ENCODE measurements around the gene RNF224.
A peak's percentile ranks its signal among the peaks of the same experiment; 100 is the strongest.
"Not testable (repeated sequence)": the region's sequence is repeated elsewhere in the genome, so short reads cannot be mapped to it uniquely, and the experiment has no call there.

The RNF224 gene

DNA sequence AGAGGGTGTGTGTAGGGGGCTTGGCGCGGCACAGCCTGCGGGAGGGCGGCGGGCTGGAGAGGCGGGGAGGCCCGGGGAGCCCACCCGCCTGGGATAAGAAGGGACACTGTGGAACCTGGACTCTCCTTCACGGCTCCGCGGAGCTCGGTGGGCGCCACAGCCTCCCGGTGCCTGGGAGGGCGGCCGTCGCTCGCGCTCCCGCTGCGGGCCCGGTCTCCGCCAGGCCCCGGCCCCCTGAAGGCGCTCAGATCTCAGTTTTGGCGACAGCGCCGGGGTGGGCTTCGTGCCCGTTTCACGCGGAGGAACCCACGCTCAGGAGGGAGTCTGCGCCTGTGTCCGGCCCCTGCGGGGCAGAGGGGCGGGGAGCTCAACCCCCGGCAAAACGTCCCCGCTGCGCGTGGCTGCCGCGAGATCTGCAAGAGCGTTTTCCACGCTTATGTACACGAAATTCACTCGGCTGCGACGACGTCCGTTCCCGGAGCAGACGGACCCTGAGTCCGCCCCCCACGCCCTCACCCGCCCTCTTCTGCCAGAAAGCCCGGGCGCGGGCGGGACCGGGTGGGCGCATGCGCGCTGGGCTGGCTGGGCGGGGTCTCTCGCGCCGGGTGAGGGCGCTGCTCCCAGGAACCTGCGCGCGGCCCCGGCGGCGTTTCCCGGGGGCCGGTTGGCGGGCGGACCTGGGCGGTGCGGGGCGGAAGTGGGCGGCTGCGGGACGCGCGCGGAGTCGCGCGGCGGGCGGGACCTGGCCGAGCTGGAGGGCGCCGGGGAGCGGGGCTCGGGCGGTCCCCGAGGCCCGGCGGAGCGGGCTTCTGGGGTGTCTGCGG is 27.5 kb downstream of the RNF224 start, which contains the start of gene NELFB:
Gene NELFB (plus strand): TSS at position 704 of the 824 bp plus-strand sequence.
- DNase-seq (ENCODE audit: low read depth): peak; percentile 98

- DNase-seq (ENCODE audit: low read depth): no peak
Measured at GRCh38 chr9:137255448-137256114, 28.3 kb downstream of the RNF224 start.

GRCh38 chr9:137256362-137256761 is 29.1 kb downstream of the RNF224 start:
- DNase-seq (ENCODE audit: low read depth): no peak

DNA sequence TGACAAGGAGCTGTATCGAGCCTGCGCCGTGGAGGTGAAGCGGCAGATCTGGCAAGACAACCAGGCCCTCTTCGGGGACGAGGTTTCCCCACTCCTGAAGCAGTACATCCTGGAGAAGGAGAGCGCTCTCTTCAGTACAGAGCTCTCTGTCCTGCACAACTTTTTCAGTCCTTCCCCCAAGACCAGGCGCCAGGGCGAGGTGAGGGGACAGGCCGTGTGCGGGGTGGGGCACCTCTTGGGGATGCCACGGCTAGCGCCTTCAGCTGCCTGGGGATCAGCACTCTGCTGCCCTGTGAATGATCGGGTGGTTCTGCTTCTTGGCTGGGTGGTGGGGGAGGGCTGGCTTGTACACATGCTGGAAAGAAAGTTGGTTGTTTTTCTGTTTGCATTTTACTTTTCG is 29.6 kb downstream of the RNF224 start:
- no peak for DNase-seq (ENCODE audit: low read depth)

GRCh38 chr9:137262173-137262908 is 35.0 kb downstream of the RNF224 start:
- DNase-seq (ENCODE audit: low read depth): not testable (repeated sequence)

GRCh38 chr9:137262909-137263285 is 35.6 kb downstream of the RNF224 start:
- no peak for DNase-seq (ENCODE audit: low read depth)

DNA sequence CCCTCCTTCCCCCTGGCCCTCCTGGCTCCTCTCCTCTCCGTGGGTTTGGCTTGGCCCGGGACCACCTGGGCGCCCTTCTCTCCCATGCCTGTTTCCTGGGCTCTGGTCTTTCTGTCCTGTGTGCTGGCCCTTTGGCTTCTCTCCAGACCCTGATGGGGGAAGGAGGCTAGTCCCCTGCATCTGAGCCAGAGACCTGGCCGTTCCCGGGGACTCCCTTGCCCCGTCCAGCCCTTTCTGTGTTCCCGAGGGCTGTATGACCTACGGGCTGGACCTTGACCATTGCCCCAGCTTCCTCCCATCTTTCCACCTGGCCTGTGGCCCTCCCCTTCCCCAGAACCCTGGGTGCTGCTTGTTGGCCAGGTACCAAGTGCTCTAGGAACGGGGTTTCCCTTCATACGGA is 36.2 kb downstream of the RNF224 start:
- DNase-seq (ENCODE audit: low read depth): no peak

- DNase-seq (ENCODE audit: low read depth): no peak
Measured at GRCh38 chr9:137264067-137264466, 36.8 kb downstream of the RNF224 start.

DNA sequence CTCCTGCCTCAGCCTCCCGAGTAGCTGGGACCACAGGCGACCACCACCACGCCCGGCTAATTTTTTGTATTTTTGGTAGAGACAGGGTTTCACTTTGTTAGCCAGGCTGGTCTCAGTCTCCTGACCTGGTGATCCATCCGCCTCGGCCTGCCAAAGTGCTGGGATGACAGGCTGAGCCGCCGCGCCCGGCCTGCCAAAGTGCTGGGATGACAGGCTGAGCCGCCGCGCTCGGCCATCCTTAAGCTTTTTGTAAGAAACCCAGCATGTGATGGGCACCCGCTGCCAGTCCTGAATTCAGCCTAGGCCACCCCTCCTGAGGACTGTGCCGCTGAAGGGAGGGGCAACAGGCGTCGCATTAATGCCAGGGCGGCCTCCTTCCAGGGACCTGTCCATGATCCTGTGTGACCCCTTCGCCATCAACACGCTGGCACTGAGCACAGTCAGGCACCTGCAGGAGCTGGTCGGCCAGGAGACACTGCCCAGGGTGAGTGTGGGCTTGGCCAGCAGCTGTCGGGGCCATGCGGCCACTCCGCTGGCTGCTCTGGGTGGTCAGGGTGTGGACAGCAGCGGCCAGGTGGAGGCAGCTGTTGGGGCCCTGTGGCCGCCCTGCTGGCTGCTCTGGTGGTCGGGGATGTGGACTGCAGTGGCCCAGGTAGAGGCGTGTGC is 38.3 kb downstream of the RNF224 start:
- no peak for DNase-seq (ENCODE audit: low read depth)

- no peak for DNase-seq (ENCODE audit: low read depth)
Measured at GRCh38 chr9:137266162-137266527, 38.8 kb downstream of the RNF224 start.

- no peak for DNase-seq (ENCODE audit: low read depth)
Measured at GRCh38 chr9:137266585-137267453, 39.5 kb downstream of the RNF224 start.

- no peak for DNase-seq (ENCODE audit: low read depth)
Measured at GRCh38 chr9:137267933-137268355, 40.6 kb downstream of the RNF224 start.

DNA sequence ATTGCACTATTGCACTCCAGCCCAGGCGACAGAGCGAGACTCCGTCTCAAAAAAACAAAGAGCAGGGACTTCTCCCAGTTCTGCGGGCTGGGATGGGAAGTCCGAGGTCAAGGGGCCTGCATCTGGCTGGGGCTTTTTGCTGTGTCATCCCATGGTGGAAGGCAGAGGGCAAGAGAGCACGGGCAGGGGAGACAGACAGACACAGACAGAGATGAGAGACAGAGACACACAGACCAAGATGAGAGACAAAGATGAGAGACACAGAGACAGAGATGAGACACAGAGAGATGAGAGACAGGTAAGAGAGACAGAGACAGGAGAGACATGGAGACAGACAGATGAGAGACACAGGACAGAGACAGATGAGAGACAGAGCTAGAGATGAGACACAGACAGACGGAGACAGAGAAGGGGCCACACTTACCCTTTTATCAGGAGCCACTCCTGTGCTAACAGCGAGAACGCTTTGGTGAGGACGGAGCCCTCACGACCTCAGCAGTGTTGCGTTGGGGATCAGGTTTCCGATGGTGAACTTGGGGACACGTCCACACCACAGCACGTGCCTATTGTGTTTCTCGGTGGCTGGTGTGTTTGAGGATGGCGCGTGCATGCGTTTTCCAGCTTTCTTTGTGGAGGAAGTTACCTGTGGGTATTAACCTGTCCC is 41.4 kb downstream of the RNF224 start:
- no peak for DNase-seq (ENCODE audit: low read depth)

- DNase-seq (ENCODE audit: low read depth): no peak
Measured at GRCh38 chr9:137269231-137269772, 42.0 kb downstream of the RNF224 start.

GRCh38 chr9:137270929-137271695 is 43.8 kb downstream of the RNF224 start:
- no peak for DNase-seq (ENCODE audit: low read depth)

DNA sequence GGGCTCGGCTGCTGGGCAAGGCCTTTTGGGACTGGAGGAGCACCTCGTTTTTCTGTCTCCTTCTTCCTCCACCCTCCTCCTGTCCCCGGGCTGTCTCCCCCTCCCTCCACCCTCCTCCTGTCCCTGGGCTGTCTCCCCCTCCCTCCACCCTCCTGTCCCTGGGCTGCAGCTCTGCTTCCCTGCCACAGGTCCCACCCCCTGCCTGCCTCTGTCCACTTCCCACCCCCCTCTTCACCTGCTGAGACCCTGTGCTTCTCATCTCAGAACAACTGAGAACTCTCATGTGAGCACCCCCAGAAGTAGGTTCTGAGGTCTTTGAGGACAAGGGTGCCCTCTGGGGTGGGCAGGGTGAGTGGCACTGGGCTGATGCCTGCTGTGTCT is 44.4 kb downstream of the RNF224 start:
- DNase-seq (ENCODE audit: low read depth): no peak

GRCh38 chr9:137272241-137273094 is 45.2 kb downstream of the RNF224 start:
- DNase-seq (ENCODE audit: low read depth): no peak

- DNase-seq (ENCODE audit: low read depth): no peak
Measured at GRCh38 chr9:137273095-137273490, 45.8 kb downstream of the RNF224 start.
